Measurements from ENCODE around the gene PAX6.

- TF ChIP-seq CTCF (IDR thresholded peaks at IDR 0.05): no peak
- TF ChIP-seq NR3C1 (CRISPR knock-in tag; conservative IDR thresholded peaks at IDR 0.05; ENCODE audit: low read depth): no peak
- no peak for TF ChIP-seq ZNF263 (CRISPR knock-in tag; IDR thresholded peaks at IDR 0.05; ENCODE audit: low read depth)
- no peak for TF ChIP-seq SMAD4 (CRISPR knock-in tag; IDR thresholded peaks at IDR 0.05)
- no peak for TF ChIP-seq FOXP4 (CRISPR knock-in tag; IDR thresholded peaks at IDR 0.05)
- TF ChIP-seq, protein P1, sequence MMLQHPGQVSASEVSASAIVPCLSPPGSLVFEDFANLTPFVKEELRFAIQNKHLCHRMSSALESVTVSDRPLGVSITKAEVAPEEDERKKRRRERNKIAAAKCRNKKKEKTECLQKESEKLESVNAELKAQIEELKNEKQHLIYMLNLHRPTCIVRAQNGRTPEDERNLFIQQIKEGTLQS (CRISPR knock-in tag; conservative IDR thresholded peaks at IDR 0.05): no peak
- no peak for TF ChIP-seq ESRRA (CRISPR knock-in tag; IDR thresholded peaks at IDR 0.05; ENCODE audit: borderline replicate concordance)
- no peak for TF ChIP-seq ELF4 (CRISPR knock-in tag; IDR thresholded peaks at IDR 0.05; ENCODE audit: low read depth)
- no peak for TF ChIP-seq CBFB (CRISPR knock-in tag; IDR thresholded peaks at IDR 0.05; ENCODE audit: low read depth)
Measured at GRCh38 chr11:31822175-31822926, 11.2 kb upstream of the PAX6 start.

Data from WTC11 (cell line).